ENCODE results near the gene CECR2.

DNA sequence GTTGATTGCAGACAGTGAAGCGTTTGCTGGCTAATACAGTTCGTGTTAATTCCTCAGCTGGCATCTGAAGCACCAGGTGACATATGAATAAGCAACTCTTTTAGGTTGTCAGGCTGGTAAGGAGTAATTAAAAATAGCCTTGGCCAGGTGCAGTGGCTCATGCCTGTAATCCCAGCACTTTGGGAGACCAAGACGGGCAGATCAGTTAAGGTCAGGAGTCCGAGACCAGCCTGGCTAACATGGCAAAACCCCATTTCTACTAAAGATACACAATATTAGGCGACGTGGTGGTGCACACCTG, 74.9 kb downstream of the CECR2 start:
- TF ChIP-seq POLR2AphosphoS5 (IDR thresholded peaks at IDR 0.05; ENCODE audit: borderline replicate concordance, low read depth, low read length), result no peak
- no peak for TF ChIP-seq EZH2 (IDR thresholded peaks at IDR 0.05)

All from SK-N-MC (cell line).